HG03135 (cell line): ENCODE results near the gene TFPI2.

Experiments
- ATAC-seq: cut with Tn5 transposase; IDR thresholded peaks from one replicate; pipeline ENCODE4 v1.9.1; 2021; ENCODE audit warnings: mild to moderate bottlenecking, moderate library complexity; ENCODE audit not compliant: unreplicated experiment

TFPI2 gene

GRCh38 chr7:93860261-93860660 lies 30.3 kb downstream of the TFPI2 start:
- no peak for ATAC-seq

- ATAC-seq = no peak
Observed at GRCh38 chr7:93858857-93859256, 31.7 kb downstream of the TFPI2 start.

- no peak for ATAC-seq
Observed at GRCh38 chr7:93856323-93856722, 34.2 kb downstream of the TFPI2 start.

- no peak for ATAC-seq
Observed at GRCh38 chr7:93855797-93856196, 34.8 kb downstream of the TFPI2 start.

GRCh38 chr7:93854480-93854879 lies 36.1 kb downstream of the TFPI2 start:
- no peak for ATAC-seq

- ATAC-seq = no peak
Observed at GRCh38 chr7:93851536-93851935, 39.0 kb downstream of the TFPI2 start.

GRCh38 chr7:93843260-93843659 lies 47.3 kb downstream of the TFPI2 start:
- no peak for ATAC-seq

- no peak for ATAC-seq
Observed at GRCh38 chr7:93838966-93839365, 51.6 kb downstream of the TFPI2 start.

- ATAC-seq = no peak
Observed at GRCh38 chr7:93837245-93837644, 53.3 kb downstream of the TFPI2 start.

GRCh38 chr7:93836116-93836515 lies 54.4 kb downstream of the TFPI2 start:
- ATAC-seq = no peak

GRCh38 chr7:93835702-93836101 lies 54.9 kb downstream of the TFPI2 start:
- no peak for ATAC-seq
